Left kidney (tissue), 2 donors: ENCODE measurements around the gene UBAP1L. TPM values are rescaled to one million over a fixed set of nuclear protein-coding genes. Genes with fewer than 3 reads are reported as not detected.
"Not testable (repeated sequence)": the region's sequence is repeated elsewhere in the genome, so short reads cannot be mapped to it uniquely, and the experiment has no call there.

Experiments
- DNase-seq: peaks from one replicate; pipeline ENCODE4 v3.0.0-alpha.2; 2013
- polyA plus RNA-seq: library from polyadenylated mRNA; unstranded; fragments of 120-200 nt; gene quantifications from one replicate; pipeline ENCODE4 v1.2.1, GENCODE V29; 2013; ENCODE audit not compliant: insufficient read length

UBAP1L gene
- polyA plus RNA-seq, 1 donor = 6.9 TPM

DNA sequence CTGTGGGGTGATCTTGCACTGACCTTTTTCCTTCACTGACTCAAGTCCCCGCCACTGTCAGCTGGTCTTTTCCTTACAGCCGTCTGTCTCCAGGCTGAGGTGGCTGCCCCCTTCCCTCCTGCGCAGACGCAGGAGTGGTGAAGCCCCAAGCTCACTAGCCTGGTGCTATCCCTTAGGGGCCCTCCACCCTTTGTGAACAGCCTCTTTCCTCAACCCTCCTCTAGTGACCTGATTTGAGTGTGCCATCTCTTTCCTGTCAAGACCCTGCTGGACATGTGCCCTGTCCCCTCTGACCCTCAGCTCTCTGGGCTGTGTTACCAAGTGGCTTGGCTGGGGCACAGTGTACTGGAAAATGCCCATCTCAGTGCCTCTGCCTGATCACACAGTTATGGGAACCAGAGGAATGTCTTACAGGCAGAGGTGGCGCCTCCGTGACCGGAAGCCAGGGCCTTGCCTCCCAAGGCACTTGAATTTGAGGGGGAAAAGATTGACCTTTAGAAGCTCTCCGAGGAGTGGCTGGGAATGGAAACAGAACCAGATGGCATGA lies 29.7 kb downstream of the UBAP1L start:
- DNase-seq = no peak

- no peak for DNase-seq
Observed at GRCh38 chr15:65084500-65085206, 30.3 kb downstream of the UBAP1L start.

DNA sequence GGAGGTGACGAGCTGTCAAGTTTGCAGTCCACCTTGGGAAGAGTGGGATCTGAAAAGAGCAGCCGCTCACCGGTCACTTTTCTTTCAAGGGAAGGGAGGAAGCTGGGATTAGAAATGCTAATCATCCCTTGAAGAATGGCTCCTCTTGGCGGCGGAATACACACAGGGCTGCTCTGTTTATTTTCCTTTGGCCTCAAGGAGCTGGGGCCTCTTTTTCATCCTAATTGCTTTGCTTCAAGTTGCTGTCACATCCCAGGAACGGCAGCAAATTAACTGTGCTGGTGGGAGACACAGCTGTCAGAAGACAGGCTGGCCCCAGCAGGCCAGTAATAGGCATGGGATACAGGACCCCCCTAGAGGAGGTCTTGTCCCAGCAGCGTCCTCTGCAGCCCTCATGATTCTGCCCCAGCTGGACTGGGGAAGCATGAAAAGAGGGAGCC lies 31.7 kb downstream of the UBAP1L start:
- peak; percentile 70 for DNase-seq

DNA sequence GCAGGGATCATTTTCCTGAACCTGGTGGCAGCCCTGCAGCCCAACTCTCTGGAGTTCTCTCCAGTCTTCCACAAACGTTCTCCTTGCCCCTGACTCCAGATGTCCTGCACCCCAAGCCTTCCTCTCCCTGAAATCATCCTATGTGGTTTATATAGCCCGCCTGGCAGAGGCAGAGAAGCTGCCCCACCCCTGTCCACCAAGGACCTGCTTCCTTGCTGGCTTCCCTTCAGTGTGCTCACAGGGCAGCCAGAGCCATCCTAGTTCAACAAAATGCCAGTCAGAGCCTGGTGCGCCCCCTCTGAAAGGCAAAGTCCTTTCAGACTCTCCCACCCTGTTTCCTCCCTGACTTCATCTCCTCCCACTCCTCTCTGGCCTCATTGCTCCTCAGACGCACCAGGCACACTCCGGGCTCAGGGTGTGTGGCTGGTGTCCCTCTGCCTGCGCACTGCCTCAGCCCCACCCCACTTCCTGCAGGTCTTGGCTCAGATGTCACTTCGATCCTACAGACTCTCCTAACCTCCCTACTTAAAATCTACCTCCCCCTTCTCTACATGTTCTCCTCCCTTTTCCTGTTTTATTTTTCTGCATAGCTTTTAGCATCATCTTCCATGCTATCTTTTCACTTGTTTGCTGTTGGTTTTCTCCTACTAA lies 32.6 kb downstream of the UBAP1L start:
- DNase-seq = no peak

GRCh38 chr15:65081758-65082157 lies 33.2 kb downstream of the UBAP1L start:
- DNase-seq = no peak

DNA sequence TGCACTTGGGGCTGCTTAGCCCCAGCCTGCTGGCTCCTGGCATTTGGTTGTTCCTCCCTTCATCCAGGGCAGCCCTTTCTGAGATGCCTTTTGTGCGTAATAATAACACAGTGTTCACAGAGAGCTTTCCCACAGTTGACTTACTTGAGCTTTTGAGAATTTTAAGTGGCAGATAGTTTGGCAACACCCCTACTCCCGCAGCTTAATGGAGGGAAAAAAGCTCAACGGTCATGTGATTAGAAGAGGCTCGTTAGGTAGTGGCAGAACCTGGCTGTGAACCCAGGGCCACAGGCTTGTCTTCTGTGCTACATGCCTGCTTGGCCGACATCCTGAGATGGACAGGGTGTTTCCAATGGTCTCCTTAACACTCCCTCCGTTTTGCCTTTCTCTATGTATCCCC lies 33.7 kb downstream of the UBAP1L start:
- no peak for DNase-seq

- no peak for DNase-seq
Observed at GRCh38 chr15:65079580-65079979, 35.4 kb downstream of the UBAP1L start.

DNA sequence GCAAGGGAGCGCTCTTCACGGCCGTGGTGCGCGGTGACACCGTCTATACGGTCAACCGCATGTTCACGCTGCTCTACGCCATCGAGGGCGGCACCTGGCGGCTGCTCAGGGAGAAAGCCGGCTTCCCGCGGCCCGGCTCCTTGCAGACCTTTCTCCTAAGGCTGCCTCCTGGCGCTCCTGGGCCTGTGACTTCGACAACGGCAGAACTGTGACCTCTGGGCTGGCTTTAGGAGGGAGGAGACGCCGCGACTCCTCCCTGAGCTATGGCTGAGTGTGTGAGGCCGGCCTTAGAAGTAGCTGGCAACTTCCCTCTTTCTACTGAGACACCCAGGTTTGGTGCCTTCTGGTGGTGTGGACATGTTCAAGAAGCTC lies 37.0 kb downstream of the UBAP1L start:
- peak; percentile 60 for DNase-seq

GRCh38 chr15:65077291-65077980 lies 37.6 kb downstream of the UBAP1L start:
- DNase-seq = no peak

- DNase-seq = no peak
Observed at GRCh38 chr15:65076486-65077290, 38.3 kb downstream of the UBAP1L start, which contains the start of gene KBTBD13. KBTBD13 (plus strand) TSS chr15:65076746; CDS start chr15:65076816, 70 bp downstream.

GRCh38 chr15:65075607-65076395 lies 39.2 kb downstream of the UBAP1L start:
- DNase-seq = not testable (repeated sequence)

- not testable (repeated sequence) for DNase-seq
Observed at GRCh38 chr15:65074946-65075345, 40.1 kb downstream of the UBAP1L start.

- no peak for DNase-seq
Observed at GRCh38 chr15:65072617-65073016, 42.4 kb downstream of the UBAP1L start.

- DNase-seq = no peak
Observed at GRCh38 chr15:65072027-65072426, 43.0 kb downstream of the UBAP1L start.

DNA sequence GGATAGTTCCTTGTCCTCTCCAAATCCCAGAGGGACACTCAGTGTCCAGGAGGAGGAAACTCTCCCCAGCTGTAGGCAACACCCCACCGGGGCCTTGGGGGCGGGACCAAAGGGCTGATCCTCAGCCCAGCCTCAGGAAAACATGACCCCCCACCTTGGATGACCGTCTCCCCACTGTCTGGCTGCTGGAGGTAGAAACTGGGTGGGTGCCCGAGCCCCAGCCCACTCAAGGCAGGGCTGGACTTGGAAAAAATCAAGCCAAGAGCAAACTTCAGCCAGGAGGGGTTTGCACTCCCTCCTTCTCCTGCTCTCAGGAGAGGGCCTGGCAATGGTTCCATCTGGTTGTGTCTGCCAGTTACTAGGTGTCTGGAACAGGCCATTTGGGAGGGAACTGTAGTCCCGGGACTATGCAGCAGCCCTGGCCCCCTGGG lies 43.6 kb downstream of the UBAP1L start:
- DNase-seq = no peak

DNA sequence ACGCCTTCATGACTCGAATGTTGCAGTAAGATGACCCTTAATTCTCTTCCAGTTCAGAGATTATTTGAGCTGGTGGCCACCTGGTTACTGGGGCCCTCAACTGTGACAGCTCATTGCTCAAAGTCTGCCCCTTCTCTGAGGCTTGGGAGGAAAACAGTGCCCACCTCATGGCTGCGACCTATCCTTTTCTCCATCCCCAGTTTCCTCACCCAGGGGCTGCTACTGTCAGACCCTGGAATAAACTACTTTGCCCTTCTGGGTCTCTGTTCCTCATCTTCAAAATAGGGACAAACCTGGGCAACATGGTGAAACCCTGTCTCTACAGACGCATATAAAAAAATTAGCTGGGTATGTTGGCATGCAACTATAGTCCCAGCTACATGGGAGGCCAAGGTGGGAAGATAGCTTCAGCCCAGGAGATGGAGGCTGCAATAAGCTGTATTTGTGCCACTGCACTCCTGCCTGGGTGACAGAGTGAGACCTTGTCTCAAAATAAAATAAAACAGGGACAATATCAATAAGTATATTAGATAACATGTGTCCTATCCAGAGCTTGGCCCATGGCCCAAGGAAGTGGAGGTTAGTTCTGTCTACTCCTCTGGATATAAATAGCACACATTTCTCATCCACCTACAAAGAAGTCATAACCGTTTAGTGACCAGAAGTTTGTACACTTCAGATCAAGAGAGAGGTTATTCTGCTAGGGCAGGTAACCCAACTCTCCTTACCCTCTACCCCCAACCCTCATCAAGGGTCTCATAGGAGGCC lies 45.0 kb downstream of the UBAP1L start:
- DNase-seq = no peak

DNA sequence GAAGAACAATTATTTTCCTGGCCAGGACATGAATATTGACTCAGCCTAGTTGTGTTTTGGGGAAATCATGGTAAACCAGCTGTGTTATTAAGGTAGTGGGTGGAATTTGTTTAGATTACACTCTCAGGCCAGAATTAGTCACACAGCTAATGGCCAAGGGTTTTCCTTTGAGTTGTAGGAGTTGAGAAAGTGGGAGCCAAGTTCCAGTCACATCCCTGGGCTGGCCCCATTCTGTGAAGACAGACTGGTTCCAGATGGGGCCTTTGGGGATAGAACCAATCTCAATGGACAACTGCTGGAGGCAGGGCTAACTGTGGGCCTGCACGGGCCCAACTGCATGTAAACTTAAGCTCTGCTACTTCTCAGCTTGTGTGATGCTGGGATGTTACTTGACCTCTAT lies 45.8 kb downstream of the UBAP1L start:
- no peak for DNase-seq

DNA sequence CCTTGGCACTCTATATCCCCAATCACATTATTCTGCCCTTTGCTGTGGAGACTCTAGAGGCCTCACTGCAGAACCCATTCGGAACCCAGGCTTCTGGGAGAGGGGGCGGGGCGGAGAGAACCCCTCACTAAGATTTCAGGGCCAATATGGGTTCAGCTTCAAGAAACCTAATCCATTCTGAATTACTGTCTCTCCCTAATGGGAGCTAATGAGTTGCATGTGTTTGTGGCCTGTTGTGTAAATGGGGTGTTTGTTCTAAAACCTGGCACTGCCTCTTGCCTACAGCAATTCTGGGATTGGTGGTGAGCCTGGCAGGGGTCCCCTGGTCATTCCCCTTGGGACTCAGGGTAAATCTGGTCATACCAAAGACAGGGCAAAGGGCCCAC lies 46.6 kb downstream of the UBAP1L start:
- DNase-seq = no peak

- DNase-seq = no peak
Observed at GRCh38 chr15:65067645-65068402, 47.2 kb downstream of the UBAP1L start, which contains the start of gene RASL12. RASL12 (minus strand) TSS chr15:65067991; CDS start chr15:65067835, 156 bp downstream.

- no peak for DNase-seq
Observed at GRCh38 chr15:65067317-65067644, 47.7 kb downstream of the UBAP1L start.
